Cerebellar cortex (tissue), 1 donor: ENCODE results near the gene GUCA2B.

Source experiments
- DNase-seq: peaks from one replicate; pipeline ENCODE4 v3.0.0-alpha.2; 2015; ENCODE audit warnings: low spot score

The GUCA2B gene

GRCh38 chr1:42189931-42190853 is 37.0 kb downstream of the GUCA2B start:
- no peak for DNase-seq

GRCh38 chr1:42191319-42191718 is 38.1 kb downstream of the GUCA2B start:
- DNase-seq: no peak

- no peak for DNase-seq
Observed at GRCh38 chr1:42192106-42192505, 38.9 kb downstream of the GUCA2B start.

- no peak for DNase-seq
Observed at GRCh38 chr1:42195841-42196240, 42.6 kb downstream of the GUCA2B start.

GRCh38 chr1:42198251-42198650 is 45.0 kb downstream of the GUCA2B start:
- no peak for DNase-seq

- no peak for DNase-seq
Observed at GRCh38 chr1:42201986-42202385, 48.8 kb downstream of the GUCA2B start.
